Fibroblast of pulmonary artery (primary cell): ENCODE measurements around the gene TEAD1.

Source experiments
- DNase-seq: peaks from one replicate; pipeline ENCODE4 v3.0.0-alpha.2; 2010; ENCODE audit warnings: low read depth
- H3K4me3 ChIP-seq: replicated peaks from 2 replicates; pipeline ENCODE4 v1.5.1; 2011; ENCODE audit warnings: low read depth, mild to moderate bottlenecking, control low read depth, low read length, moderate library complexity
- CTCF ChIP-seq: IDR thresholded peaks from 2 replicates; pipeline ENCODE4 v1.5.1; 2011; ENCODE audit warnings: mild to moderate bottlenecking, control low read depth, low read length, inconsistent platforms; ENCODE audit errors: missing control alignments

Gene TEAD1

GRCh38 chr11:12694183-12694531 is 19.9 kb downstream of the TEAD1 start:
- H3K4me3 ChIP-seq, result peak overlapping the region; percentile 32
- no peak for TF ChIP-seq CTCF
- no peak for DNase-seq

GRCh38 chr11:12695221-12695794 is 21.1 kb downstream of the TEAD1 start:
- no peak overlapping the region for H3K4me3 ChIP-seq
- no peak for TF ChIP-seq CTCF
- no peak for DNase-seq

GRCh38 chr11:12695873-12696272 is 21.7 kb downstream of the TEAD1 start:
- no peak overlapping the region for H3K4me3 ChIP-seq
- no peak for TF ChIP-seq CTCF
- no peak for DNase-seq

- no peak overlapping the region for H3K4me3 ChIP-seq
- TF ChIP-seq CTCF, result no peak
- DNase-seq, result no peak
These were observed 22.8 kb downstream of the TEAD1 start for GRCh38 chr11:12696911-12697581.

GRCh38 chr11:12698048-12698447 is 23.8 kb downstream of the TEAD1 start:
- no peak overlapping the region for H3K4me3 ChIP-seq

GRCh38 chr11:12701811-12702592 is 27.8 kb downstream of the TEAD1 start:
- no peak for DNase-seq
- no peak for TF ChIP-seq CTCF
- H3K4me3 ChIP-seq, result no peak overlapping the region

More at GRCh38 chr11:12698048-12698447, 23.8 kb downstream of the TEAD1 start:
- no peak for DNase-seq
- TF ChIP-seq CTCF, result no peak

- DNase-seq, result no peak
- no peak for TF ChIP-seq CTCF
- H3K4me3 ChIP-seq, result no peak overlapping the region
These were observed 28.8 kb downstream of the TEAD1 start for GRCh38 chr11:12702999-12703453.
